ENCODE measurements around the gene PUM2. TPM values are rescaled to one million over a fixed set of nuclear protein-coding genes. Genes with fewer than 3 reads are reported as not detected.

PUM2 gene
- polyA plus RNA-seq, 1 of the 3 experiments (the other 2 are of a cell fraction) = 19.7 TPM

DNA sequence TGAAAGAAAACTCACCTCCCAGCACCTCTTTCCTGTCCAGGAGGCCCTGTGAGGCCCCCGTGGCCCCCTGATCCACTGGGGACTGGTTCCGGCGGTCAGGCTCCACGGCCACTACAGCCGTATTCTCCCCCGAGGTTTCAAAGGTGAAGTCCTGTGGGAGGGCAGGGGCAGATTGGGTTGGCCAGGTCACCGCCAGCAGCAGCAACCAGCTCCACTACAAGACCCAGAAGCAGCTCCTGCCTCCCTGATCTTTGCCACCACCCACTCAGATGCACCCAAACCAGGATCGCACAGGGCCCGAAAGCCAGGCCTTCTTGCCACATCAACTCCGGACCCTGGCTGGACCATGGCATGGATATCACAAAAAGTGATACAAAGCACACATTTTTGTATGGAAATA is 147.6 kb downstream of the PUM2 start:
- Histone ChIP-seq H3K4me3 (ENCODE audit: low read depth in 2 of 2, low read length in 1 of 2) (no peak overlapping the region), H4K20me1 (ENCODE audit: insufficient read depth) (no peaks in the 10 kb centered on the region), H3K9ac (no peak overlapping the region), H3K27ac (ENCODE audit: low read depth in 2 of 2, low read length in 1 of 2) (no peak overlapping the region), H3F3A (replicated peaks; ENCODE audit: insufficient read depth) (no peaks in the 10 kb centered on the region), H3K9me2 (no peaks in the 10 kb centered on the region), H3K4me1 (ENCODE audit: control insufficient read depth in 1 of 2, insufficient read depth in 2 of 2, low read depth in 1 of 2, low read length in 1 of 2) (peaks cover 0 to 26% of the 10 kb centered on the region in 2 experiments; a peak in 1 of 4 replicates), H3K4me2 (no peak overlapping the region), H2AFZ (ENCODE audit: low read depth) (no peak overlapping the region), H3K79me2 (ENCODE audit: insufficient read depth) (peaks cover 5% of the 10 kb centered on the region; the same call in 1 of the 2 replicates), H3K27me3 (ENCODE audit: insufficient read depth) (no peaks in the 10 kb centered on the region), H3K36me3 (replicated peaks in 1 of 2; ENCODE audit: control insufficient read depth in 1 of 2, insufficient read depth in 2 of 2, low read length in 1 of 2) (peaks cover 0 to 42% of the 10 kb centered on the region in 2 experiments), H3K9me3 (no peaks in the 10 kb centered on the region)
- CTCF ChIA-PET = interaction anchor here (2.6 to 3.8 kb wide), 2 partner anchors 10 to 68 kb away, joined by 9 to 18 read pairs; no protein-coding TSS in a partner anchor
- WGBS (ENCODE audit: low lambda C conversion rate) = 97% methylated on average over 9 of the region's 10 CpGs
- POLR2A ChIA-PET = interaction anchor here (0.9 kb wide), 1 partner anchor 20 kb away, joined by 3 read pairs; no protein-coding TSS in a partner anchor
- DNase-seq = no peak
- TF ChIP-seq NFIC (IDR thresholded peaks at IDR 0.05; ENCODE audit: borderline replicate concordance) = no peak
- TF ChIP-seq TEAD4 (IDR thresholded peaks at IDR 0.05; ENCODE audit: borderline replicate concordance, insufficient read depth) = no peak
- TF ChIP-seq RFX5 (IDR thresholded peaks at IDR 0.05; ENCODE audit: low read length) = no peak
- TF ChIP-seq FOSL2 (IDR thresholded peaks at IDR 0.05; ENCODE audit: borderline replicate concordance, low read depth) = no peak
- TF ChIP-seq, protein P1, sequence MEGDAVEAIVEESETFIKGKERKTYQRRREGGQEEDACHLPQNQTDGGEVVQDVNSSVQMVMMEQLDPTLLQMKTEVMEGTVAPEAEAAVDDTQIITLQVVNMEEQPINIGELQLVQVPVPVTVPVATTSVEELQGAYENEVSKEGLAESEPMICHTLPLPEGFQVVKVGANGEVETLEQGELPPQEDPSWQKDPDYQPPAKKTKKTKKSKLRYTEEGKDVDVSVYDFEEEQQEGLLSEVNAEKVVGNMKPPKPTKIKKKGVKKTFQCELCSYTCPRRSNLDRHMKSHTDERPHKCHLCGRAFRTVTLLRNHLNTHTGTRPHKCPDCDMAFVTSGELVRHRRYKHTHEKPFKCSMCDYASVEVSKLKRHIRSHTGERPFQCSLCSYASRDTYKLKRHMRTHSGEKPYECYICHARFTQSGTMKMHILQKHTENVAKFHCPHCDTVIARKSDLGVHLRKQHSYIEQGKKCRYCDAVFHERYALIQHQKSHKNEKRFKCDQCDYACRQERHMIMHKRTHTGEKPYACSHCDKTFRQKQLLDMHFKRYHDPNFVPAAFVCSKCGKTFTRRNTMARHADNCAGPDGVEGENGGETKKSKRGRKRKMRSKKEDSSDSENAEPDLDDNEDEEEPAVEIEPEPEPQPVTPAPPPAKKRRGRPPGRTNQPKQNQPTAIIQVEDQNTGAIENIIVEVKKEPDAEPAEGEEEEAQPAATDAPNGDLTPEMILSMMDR (IDR thresholded peaks at IDR 0.05) = no peak
- no peak for TF ChIP-seq NRF1 (IDR thresholded peaks at IDR 0.05; ENCODE audit: low read depth, low read length)
- no peak for TF ChIP-seq SMC3 (IDR thresholded peaks at IDR 0.05; ENCODE audit: low read depth, low read length)
- no peak for TF ChIP-seq FOXM1 (IDR thresholded peaks at IDR 0.05; ENCODE audit: low read depth)

DNA sequence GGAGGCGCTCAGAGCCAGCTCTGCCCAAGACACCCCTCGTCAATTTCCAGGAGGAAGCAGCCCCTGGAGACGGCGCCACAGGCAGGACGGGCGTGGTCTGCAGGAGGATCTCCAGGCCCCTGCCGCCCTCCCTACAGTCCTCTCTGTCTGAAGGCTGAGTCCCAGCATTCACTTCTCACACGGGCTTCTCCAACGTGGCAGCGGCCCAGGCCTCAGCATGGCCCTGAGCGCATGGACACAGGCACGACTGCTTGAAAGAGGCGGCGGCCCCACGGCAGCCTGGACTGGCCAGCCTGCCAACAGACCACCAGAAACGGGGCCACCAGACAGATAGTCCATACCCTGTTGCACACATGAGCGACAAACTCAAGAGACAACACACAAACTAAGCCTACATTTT is 149.0 kb downstream of the PUM2 start:
- 97% methylated on average over 17 of the region's 17 CpGs for WGBS (ENCODE audit: low lambda C conversion rate)
- ChIA-PET POLR2A (no interaction called here), CTCF (no interaction called here)
- Histone ChIP-seq H3K4me2 (no peak overlapping the region), H3K79me2 (ENCODE audit: insufficient read depth) (no peaks in the 10 kb centered on the region), H4K20me1 (ENCODE audit: insufficient read depth) (no peaks in the 10 kb centered on the region), H3K9ac (no peak overlapping the region), H3K4me1 (ENCODE audit: control insufficient read depth in 1 of 2, insufficient read depth in 2 of 2, low read depth in 1 of 2, low read length in 1 of 2) (peaks cover 0 to 26% of the 10 kb centered on the region in 2 experiments; a peak in 1 of 4 replicates), H3K9me2 (no peaks in the 10 kb centered on the region), H3K27ac (ENCODE audit: low read depth in 2 of 2, low read length in 1 of 2) (no peak overlapping the region), H3K9me3 (no peaks in the 10 kb centered on the region), H2AFZ (ENCODE audit: low read depth) (no peak overlapping the region), H3K27me3 (ENCODE audit: insufficient read depth) (no peaks in the 10 kb centered on the region), H3F3A (replicated peaks; ENCODE audit: insufficient read depth) (no peaks in the 10 kb centered on the region), H3K4me3 (ENCODE audit: low read depth in 2 of 2, low read length in 1 of 2) (no peak overlapping the region), H3K36me3 (replicated peaks in 1 of 2; ENCODE audit: control insufficient read depth in 1 of 2, insufficient read depth in 2 of 2, low read length in 1 of 2) (peaks cover 0 to 42% of the 10 kb centered on the region in 2 experiments)
- TF ChIP-seq JUND (IDR thresholded peaks at IDR 0.05) (no peak), EP300 (IDR thresholded peaks at IDR 0.05; ENCODE audit: borderline replicate concordance in 1 of 2, low read depth in 1 of 2, low read length in 1 of 2) (no peak), RAD21 (IDR thresholded peaks at IDR 0.05; ENCODE audit: low read length) (no peak), SMC3 (IDR thresholded peaks at IDR 0.05; ENCODE audit: low read depth, low read length) (no peak), FOSL2 (IDR thresholded peaks at IDR 0.05; ENCODE audit: borderline replicate concordance, low read depth) (no peak), RFX5 (IDR thresholded peaks at IDR 0.05; ENCODE audit: low read length) (no peak)
- TF ChIP-seq, protein P2, sequence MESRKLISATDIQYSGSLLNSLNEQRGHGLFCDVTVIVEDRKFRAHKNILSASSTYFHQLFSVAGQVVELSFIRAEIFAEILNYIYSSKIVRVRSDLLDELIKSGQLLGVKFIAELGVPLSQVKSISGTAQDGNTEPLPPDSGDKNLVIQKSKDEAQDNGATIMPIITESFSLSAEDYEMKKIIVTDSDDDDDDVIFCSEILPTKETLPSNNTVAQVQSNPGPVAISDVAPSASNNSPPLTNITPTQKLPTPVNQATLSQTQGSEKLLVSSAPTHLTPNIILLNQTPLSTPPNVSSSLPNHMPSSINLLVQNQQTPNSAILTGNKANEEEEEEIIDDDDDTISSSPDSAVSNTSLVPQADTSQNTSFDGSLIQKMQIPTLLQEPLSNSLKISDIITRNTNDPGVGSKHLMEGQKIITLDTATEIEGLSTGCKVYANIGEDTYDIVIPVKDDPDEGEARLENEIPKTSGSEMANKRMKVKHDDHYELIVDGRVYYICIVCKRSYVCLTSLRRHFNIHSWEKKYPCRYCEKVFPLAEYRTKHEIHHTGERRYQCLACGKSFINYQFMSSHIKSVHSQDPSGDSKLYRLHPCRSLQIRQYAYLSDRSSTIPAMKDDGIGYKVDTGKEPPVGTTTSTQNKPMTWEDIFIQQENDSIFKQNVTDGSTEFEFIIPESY (IDR thresholded peaks at IDR 0.05; ENCODE audit: borderline replicate concordance, low read depth) = no peak
- no peak for DNase-seq

Measured in SK-N-SH (cell line).